K562 (cell line): ENCODE data around the gene KRT72.

ENCODE experiments used
- EZH2 ChIP-seq: IDR thresholded peaks from 2 replicates; pipeline ENCODE4 v1.6.1; 2012; ENCODE audit warnings: low read depth, mild to moderate bottlenecking, inconsistent platforms, low read length, borderline replicate concordance
- GTF2F1 ChIP-seq: IDR thresholded peaks from 2 replicates; pipeline ENCODE4 v1.6.1; 2011; ENCODE audit warnings: low read depth, low read length, improper control_type of control experiment
- USF2 ChIP-seq: sonication (generic); formaldehyde crosslinking; IDR thresholded peaks from 2 replicates; pipeline ENCODE4 v1.5.0; 2020; ENCODE audit warnings: missing genetic modification reagents
- TF ChIP-seq, protein P1 (sequence below): IDR thresholded peaks from 3 replicates; pipeline ENCODE4 v1.6.1; 2011; ENCODE audit warnings: borderline replicate concordance, mild to moderate bottlenecking, moderate library complexity; ENCODE audit not compliant: insufficient read length; ENCODE audit errors: extremely low read depth

- TF ChIP-seq EZH2 (no peak), GTF2F1 (no peak), USF2 (no peak)
- TF ChIP-seq, protein P1, sequence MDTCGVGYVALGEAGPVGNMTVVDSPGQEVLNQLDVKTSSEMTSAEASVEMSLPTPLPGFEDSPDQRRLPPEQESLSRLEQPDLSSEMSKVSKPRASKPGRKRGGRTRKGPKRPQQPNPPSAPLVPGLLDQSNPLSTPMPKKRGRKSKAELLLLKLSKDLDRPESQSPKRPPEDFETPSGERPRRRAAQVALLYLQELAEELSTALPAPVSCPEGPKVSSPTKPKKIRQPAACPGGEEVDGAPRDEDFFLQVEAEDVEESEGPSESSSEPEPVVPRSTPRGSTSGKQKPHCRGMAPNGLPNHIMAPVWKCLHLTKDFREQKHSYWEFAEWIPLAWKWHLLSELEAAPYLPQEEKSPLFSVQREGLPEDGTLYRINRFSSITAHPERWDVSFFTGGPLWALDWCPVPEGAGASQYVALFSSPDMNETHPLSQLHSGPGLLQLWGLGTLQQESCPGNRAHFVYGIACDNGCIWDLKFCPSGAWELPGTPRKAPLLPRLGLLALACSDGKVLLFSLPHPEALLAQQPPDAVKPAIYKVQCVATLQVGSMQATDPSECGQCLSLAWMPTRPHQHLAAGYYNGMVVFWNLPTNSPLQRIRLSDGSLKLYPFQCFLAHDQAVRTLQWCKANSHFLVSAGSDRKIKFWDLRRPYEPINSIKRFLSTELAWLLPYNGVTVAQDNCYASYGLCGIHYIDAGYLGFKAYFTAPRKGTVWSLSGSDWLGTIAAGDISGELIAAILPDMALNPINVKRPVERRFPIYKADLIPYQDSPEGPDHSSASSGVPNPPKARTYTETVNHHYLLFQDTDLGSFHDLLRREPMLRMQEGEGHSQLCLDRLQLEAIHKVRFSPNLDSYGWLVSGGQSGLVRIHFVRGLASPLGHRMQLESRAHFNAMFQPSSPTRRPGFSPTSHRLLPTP: no peak
These were observed 41.3 kb downstream of the KRT72 start for GRCh38 chr12:52559979-52560378.
